Effector CD8-positive, alpha-beta T cell (primary cell): Measurements from ENCODE around the gene C2CD5.
"Not testable (repeated sequence)": the region's sequence is repeated elsewhere in the genome, so short reads cannot be mapped to it uniquely, and the experiment has no call there.

Experiments used
- DNase-seq: peaks from one replicate; lab custom pipeline; 2025; lab: John Stamatoyannopoulos, UW

The C2CD5 gene

DNA sequence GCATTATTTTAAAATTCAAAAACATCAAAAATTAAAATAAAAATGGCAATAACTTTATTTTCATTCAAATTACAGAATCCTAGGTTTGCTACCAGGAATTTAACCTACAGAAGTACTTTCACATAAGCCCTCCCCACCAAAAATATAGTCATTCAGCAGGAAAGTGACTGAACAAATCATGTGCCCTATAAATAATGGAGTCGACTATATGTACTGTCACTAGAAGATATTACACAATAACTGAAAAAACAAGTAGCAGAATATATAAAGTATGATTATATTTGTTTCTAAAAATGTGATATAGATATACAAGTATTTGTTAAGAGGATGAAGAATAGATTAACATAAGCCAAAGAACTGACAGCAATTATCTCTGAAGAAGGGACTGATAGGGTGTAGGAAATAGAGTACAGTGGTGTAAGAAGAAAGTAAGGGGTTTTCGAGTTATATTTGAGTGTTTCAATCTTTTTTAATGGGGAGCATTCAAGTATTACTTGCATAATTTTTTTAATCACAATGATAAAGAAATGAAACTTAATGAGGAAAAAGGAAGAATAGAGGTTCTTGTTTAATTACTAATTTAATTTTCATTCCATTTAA, 7.9 kb downstream of the C2CD5 start:
- DNase-seq: no peak

- no peak for DNase-seq
These were observed 8.9 kb downstream of the C2CD5 start for GRCh38 chr12:22535478-22535877.

DNA sequence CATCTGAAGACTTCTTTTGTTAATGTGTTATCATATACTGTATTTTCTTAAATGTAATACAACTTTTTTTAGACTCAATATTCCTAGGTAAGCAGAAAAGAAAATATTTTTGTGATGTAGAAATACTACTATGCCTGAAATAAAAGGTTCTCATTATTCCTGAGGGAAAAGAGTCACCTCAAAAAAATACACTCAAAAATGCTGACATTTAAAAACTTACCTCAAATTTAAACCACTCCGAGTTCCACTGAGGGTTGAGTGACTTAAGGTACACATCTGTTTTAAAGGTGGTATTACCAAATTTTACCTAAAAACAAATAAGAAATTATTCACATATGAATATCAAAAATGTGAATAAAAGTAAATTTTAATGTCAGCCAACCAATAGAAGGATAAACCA, 9.3 kb downstream of the C2CD5 start:
- DNase-seq: no peak

DNA sequence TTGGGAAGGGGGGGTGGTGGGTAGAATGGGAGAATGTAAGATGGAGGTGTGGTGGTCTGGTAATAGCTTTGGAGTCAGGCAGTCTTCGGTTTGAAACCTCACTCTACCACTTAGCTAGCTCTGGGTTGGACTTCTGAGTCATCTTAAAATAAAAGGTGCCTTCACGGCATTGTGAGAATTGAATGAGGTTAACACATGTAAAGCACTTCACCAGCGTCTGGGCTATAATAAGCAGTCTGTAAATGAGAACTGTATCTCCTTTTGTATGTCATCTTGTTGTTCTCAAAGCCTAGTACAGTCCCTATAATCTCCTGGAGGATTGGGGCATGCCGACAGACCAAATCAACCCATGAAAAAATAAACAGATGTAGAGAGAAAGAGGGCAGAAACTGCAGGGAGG, 11.2 kb downstream of the C2CD5 start:
- DNase-seq: no peak

DNA sequence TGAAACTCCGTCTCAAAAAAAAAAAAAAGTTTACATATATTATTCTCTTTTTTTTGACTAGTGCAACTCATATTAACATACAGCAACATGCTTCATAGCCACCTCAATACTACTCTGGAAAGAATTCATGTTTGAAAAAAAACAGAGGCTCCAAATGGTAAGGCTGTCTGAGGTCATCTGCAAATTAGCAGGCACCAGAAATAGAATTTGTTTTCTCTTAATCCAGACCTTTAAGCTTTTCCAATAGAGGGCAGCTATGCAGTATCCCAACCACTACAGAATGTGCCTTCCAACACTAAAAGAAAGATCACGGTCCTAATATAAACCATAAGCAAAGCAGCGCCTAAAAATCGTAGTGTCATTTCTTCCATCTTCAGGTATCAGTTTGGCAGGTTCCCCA, 12.0 kb downstream of the C2CD5 start:
- no peak for DNase-seq

DNA sequence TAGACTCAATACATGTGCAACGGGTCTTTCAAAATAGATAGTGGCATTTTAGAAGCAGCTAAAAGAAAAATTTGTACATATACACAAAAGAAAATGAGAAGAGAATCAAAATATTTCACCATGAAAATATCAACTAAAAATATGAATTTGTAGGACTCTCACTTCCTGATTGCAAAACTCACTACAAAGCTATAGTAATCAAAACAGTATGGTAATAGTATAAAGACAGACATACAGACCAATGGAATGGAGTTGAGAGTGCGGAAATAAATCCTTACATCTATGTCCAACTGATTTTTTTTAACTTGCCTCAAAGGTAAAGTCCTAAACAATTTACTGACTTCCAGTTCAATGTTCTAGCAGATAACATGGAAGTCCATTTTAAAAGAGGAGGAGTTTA, 13.1 kb downstream of the C2CD5 start:
- no peak for DNase-seq

DNA sequence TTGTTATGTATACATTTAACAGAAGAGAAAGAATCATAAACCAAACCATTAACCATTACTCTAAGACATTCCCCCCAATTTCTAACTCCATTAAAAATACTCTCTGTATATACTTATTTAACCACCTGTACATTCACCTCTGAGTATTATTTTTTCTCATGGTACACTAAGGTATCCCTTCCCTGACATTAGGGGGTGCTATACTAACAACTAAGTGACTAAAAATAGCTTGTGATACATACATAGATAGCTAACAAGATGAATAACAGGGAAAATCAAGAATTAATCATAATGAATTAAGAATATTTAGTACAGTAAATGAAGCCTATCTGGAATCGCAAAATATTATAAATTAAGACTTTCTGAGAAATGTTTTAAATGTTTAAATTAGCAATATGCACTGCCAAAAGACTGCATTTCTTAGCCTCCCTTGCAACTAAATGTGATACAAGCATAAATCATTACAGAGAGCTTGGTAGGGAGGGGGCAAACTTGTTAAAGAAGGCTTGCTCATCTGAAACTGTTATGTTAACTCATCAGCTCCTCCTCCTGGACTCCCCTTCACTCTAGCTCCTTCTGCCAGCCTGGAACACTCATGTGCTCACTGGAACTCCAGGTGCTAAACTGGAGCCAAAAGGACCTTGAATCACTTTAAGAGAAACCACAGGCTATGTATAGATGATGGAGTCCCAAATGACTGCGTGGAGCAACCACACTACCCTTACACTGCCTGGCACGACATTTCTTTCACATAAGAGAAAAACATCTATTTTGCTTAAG, 14.9 kb downstream of the C2CD5 start:
- DNase-seq: no peak

DNA sequence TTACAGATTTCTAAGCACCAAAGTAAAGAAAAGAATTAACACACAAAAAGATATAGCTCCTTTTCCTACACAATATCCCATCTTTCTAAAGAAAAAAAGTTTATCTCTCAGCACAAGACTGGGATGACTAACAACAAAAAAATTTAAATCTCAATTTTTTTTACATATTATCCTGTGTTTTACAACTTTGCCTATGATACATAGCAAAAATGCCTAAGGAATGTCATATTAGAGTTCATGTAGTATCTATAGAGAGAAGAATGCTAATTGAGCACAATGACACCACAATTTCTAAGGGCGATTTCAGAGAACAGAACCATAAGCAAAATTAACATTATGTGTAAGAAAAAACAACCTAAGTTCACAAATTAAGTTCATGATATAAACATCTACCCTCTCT, 16.3 kb downstream of the C2CD5 start:
- DNase-seq: no peak

DNA sequence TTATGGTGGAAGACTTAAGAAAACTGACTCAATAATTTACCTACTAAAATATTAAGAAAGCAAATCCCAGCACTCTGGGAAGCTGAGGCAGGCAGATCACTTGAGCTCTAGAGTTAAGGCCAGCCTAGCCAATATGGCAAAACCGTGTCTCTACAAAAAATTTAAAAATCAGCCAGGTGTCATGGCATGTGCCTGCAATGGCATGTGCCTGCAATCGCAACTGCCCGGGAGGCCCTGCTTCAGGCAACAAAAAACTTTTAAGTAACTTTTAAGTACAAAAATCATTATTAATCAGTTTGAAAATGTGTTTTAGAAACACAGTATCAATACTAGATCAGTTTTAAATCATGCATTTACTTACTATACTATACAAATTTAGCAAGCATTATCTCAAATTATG, 17.5 kb downstream of the C2CD5 start:
- DNase-seq: no peak

GRCh38 chr12:22525426-22525825, 18.9 kb downstream of the C2CD5 start:
- DNase-seq: no peak

- DNase-seq: no peak
These were observed 25.3 kb downstream of the C2CD5 start for GRCh38 chr12:22518998-22519397.

GRCh38 chr12:22518060-22518719, 26.2 kb downstream of the C2CD5 start:
- no peak for DNase-seq

- no peak for DNase-seq
These were observed 29.5 kb downstream of the C2CD5 start for GRCh38 chr12:22514875-22515274.

DNA sequence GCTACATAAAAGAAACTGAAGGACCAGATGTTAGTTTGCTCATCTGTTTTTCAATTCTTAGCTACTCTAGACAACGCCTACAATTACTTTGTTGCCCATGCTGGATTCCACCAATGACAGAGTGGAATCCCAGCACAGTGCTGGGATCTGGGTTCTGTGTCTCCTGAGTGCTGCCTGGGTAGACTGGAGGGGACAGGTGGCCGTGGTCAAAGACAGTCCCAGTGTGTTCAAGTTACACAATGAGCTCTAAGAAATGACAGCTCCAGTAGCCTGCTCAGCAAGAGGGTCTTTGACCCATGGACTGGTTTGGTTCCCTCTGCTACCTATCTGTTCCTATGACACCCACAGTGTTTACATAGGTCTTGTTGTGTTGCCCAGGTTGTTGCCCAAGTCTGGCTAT, 38.5 kb downstream of the C2CD5 start:
- DNase-seq: no peak

DNA sequence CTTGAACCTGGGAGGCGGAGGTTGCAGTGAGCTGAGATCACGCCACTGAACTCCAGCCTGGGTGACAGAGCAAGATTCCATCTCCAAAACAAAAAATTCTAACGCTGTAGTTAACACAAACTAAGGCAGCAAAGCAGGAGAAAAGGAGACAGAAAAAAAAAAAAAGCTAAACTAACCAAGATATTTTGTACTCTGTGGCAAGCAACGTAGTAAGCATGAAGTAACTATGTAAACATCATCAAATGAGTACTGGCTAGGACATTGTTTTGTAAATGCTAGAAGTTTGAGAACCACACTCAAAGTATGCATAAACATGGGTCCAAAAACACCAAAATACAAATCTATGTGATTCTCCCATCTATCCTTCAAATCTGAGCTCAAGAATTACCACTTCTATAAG, 44.2 kb downstream of the C2CD5 start:
- no peak for DNase-seq

DNA sequence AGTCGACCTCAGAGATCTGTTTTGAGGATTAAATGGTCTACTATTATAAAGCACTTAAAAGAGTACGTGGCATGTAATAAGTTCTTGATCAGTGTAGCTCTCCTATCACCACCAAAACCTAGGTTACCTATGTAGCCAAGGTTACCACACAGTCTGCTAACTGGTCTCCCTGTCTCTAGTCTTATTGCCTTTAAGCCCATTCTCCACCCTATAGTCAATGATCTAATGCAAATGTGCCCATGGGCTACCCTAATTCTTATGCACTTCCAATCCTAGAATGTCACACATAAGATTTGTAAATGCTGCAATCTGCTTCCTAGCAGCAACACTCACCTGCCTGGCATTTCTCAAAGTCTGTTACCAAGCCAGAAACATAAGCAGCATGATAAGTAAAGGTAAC, 44.9 kb downstream of the C2CD5 start:
- no peak for DNase-seq

DNA sequence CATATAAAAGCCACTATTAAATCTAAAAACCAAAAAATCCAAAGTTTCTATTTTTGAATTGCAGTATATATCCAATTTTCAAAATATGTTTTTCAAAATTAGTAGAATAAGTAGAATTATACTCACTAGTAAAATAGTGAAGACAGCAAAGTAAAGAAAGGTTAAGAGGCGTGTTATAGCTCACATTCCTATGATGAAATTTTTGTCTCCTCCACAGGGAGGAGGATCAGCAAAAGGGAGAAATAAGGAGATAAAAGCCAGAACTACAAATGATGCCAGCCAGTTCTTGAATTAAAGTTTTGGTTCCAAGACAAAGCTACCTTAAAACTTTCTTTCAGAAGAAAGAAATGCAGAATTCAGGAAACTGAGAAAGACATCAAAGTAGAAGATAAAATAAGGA, 50.0 kb downstream of the C2CD5 start:
- DNase-seq: no peak

GRCh38 chr12:22491034-22491433, 53.3 kb downstream of the C2CD5 start:
- DNase-seq: no peak

- DNase-seq: no peak
These were observed 55.9 kb downstream of the C2CD5 start for GRCh38 chr12:22488478-22488877.

GRCh38 chr12:22487683-22488082, 56.7 kb downstream of the C2CD5 start:
- DNase-seq: not testable (repeated sequence)

DNA sequence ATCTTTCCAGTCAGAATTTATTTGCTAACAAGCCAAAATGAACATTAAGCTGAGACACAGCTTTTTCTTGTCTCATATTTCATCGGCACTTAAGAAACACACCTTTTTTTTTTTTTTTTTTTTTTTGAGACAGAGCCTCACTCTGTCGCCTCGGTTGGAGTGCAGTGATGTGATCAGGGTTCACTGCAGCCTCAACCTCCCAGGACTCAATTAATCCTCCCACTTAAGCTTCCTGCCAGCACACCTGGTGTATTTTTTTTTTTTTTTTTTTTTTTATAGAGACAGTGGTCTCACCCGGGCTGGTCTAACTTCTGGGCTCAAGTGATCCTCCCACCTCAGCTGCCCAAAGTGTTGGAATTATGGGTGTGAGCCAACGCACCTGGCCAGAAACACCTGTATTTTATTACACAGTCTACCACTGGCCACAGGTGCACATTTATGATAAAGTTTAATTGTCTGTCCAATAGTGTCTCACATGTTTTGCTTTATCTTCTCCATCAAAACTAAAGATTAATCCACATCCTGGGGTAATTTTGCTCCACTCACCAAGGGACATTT, 62.7 kb downstream of the C2CD5 start:
- no peak for DNase-seq

GRCh38 chr12:22480814-22481213, 63.5 kb downstream of the C2CD5 start:
- not testable (repeated sequence) for DNase-seq

DNA sequence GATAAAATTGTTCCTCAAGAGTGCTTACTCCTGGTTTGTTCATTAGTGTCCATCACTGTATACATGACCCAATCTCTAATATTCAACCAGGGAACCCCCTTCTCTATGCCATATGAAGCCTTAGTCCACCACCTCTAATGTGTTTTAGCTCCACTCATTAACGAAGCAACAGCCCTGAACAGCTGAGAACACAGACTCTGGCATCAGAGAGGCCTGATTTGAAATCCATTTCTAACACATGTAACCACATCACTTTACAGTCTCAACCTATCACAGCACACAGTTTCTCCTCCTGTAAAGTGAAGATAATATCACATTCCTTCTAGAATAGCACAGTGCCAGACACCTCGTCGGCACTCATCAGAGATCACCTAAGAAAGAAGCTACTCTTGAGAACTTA, 64.3 kb downstream of the C2CD5 start:
- DNase-seq: no peak
